Natural killer cell (primary cell): ENCODE measurements around the gene FRS2. TPM values are rescaled to one million over a fixed set of nuclear protein-coding genes. Genes with fewer than 3 reads are reported as not detected.
"Not testable (repeated sequence)": the region's sequence is repeated elsewhere in the genome, so short reads cannot be mapped to it uniquely, and the experiment has no call there.

Experiments used
- ATAC-seq, 3 donors: fragments of 150-1000 bp in 2 of 3; fragments of 200-7000 bp in 1 of 3; cut with Tn5 transposase; 1 replicate in 1 of 3; 2 replicates in 2 of 3; pipeline ENCODE4 v1.10.0; 2021; ENCODE audit warnings: mild to moderate bottlenecking in 2 of 3, moderate library complexity in 2 of 3
- DNase-seq, 2 donors: peaks; one replicate each; pipeline versions ENCODE4 v3.0.0 to v3.0.0-alpha.2; 2013 to 2021; ENCODE audit warnings: mixed read lengths in 1 of 2
- H3K27ac ChIP-seq: one replicate; pipeline ENCODE4 v1.5.1; 2013; ENCODE audit warnings: mild to moderate bottlenecking, low read length
- H3K27me3 ChIP-seq: one replicate; pipeline ENCODE4 v1.6.1; 2013; ENCODE audit warnings: low read length; ENCODE audit not compliant: control insufficient read depth, insufficient read depth
- H3K36me3 ChIP-seq: one replicate; pipeline ENCODE4 v1.6.1; 2013; ENCODE audit warnings: low read length; ENCODE audit not compliant: control insufficient read depth, insufficient read depth
- H3K4me1 ChIP-seq: one replicate; pipeline ENCODE4 v1.6.1; 2013; ENCODE audit warnings: low read length; ENCODE audit not compliant: control insufficient read depth, insufficient read depth
- H3K4me3 ChIP-seq: one replicate; pipeline ENCODE4 v1.5.1; 2013; ENCODE audit warnings: low read length
- H3K9me3 ChIP-seq: one replicate; pipeline ENCODE4 v1.6.1; 2013; ENCODE audit warnings: low read length; ENCODE audit not compliant: control insufficient read depth, insufficient read depth
- H3K27ac Mint-ChIP-seq, 2 donors: one replicate each; pipeline ENCODE4 v1.8.0; 2022; ENCODE audit warnings: mild to moderate bottlenecking in 2 of 2, mixed read lengths in 2 of 2, moderate library complexity in 1 of 2
- H3K27me3 Mint-ChIP-seq, 2 donors: one replicate each; pipeline ENCODE4 v1.8.0; 2022; ENCODE audit warnings: low read depth in 2 of 2, mixed read lengths in 2 of 2
- H3K36me3 Mint-ChIP-seq: one replicate; pipeline ENCODE4 v1.8.0; 2022; ENCODE audit warnings: mixed read lengths
- H3K4me1 Mint-ChIP-seq, 2 donors: one replicate each; pipeline ENCODE4 v1.8.0; 2022; ENCODE audit warnings: mixed read lengths in 2 of 2
- H3K4me3 Mint-ChIP-seq: one replicate; pipeline ENCODE4 v1.8.0; 2022; ENCODE audit warnings: mild to moderate bottlenecking, moderate library complexity, mixed read lengths
- H3K9me3 Mint-ChIP-seq, 2 donors: one replicate each; pipeline ENCODE4 v1.8.0; 2022; ENCODE audit warnings: mixed read lengths in 2 of 2
- WGBS: methylation state at CpG from one replicate; pipeline ENCODE4 v1.1.7; 2013; ENCODE audit warnings: missing lambda C conversion rate; ENCODE audit not compliant: insufficient coverage; 5-methylcytosine and 5-hydroxymethylcytosine counted together
- intact Hi-C: fragments of 100-400 bp; cut with micrococcal nuclease; formaldehyde crosslinking; loops from one replicate; pipeline ENCODE4 v1.14.2; 2022
- total RNA-seq, 4 donors: library from RNA; stranded (reverse); fragments of 120-200 nt in 1 of 4; gene quantifications; one replicate each; pipeline versions ENCODE4 v1.2.3 to v1.2.4, GENCODE V29; 2013 to 2022
- TF ChIP-seq, protein P1 (sequence below): fragments of 200-600 bp; IDR thresholded peaks from one replicate; pipeline ENCODE4 v1.8.0; 2022; ENCODE audit warnings: antibody characterized with exemption

FRS2 gene
- total RNA-seq, 3 donors from 2014 or later (not counting 1 experiment from before 2014, with no cell fraction given), result 25.6 to 33.8 (median 28.2) TPM

DNA sequence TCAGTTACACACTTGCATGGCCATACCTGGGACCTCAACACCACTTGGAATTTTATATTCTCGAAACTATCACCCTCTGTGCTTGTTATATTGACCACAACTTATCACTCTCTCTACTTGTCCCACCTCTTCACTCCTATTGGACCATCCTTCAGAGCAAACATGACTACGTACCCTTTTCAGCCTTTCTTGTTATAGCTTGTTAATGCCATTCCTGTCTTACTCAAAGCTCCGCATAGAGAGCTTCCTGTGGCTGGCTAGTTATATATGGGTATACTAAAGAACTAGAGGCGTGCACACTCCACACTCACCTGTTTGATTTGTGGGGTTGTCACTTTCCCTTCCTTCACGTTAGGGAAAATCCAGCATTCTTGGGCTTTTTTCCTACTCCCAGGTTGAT lies 26.3 kb upstream of the FRS2 start:
- DNase-seq (no peak), ATAC-seq (no peak)
- H3K27me3 ChIP-seq, result no peaks in the 10 kb centered on the region
- H3K4me1 ChIP-seq, result no peaks in the 10 kb centered on the region
- H3K9me3 Mint-ChIP-seq, result no peaks in the 10 kb centered on the region
- H3K4me1 Mint-ChIP-seq, result no peaks in the 10 kb centered on the region
- H3K9me3 ChIP-seq, result no peaks in the 10 kb centered on the region
- H3K4me3 Mint-ChIP-seq, result no peak overlapping the region
- TF ChIP-seq, protein P1, sequence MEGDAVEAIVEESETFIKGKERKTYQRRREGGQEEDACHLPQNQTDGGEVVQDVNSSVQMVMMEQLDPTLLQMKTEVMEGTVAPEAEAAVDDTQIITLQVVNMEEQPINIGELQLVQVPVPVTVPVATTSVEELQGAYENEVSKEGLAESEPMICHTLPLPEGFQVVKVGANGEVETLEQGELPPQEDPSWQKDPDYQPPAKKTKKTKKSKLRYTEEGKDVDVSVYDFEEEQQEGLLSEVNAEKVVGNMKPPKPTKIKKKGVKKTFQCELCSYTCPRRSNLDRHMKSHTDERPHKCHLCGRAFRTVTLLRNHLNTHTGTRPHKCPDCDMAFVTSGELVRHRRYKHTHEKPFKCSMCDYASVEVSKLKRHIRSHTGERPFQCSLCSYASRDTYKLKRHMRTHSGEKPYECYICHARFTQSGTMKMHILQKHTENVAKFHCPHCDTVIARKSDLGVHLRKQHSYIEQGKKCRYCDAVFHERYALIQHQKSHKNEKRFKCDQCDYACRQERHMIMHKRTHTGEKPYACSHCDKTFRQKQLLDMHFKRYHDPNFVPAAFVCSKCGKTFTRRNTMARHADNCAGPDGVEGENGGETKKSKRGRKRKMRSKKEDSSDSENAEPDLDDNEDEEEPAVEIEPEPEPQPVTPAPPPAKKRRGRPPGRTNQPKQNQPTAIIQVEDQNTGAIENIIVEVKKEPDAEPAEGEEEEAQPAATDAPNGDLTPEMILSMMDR, result no peak
- H3K27ac ChIP-seq, result no peak overlapping the region
- H3K27me3 Mint-ChIP-seq, result peaks cover 0 to 2% of the 10 kb centered on the region in 2 donors
- H3K27ac Mint-ChIP-seq, result no peak overlapping the region
- no peaks in the 10 kb centered on the region for H3K36me3 Mint-ChIP-seq
- intact Hi-C loops, result no loop called here
- WGBS, result 83% methylated on average over 2 of the region's 5 CpGs
- H3K4me3 ChIP-seq, result no peak overlapping the region
- H3K36me3 ChIP-seq, result no peaks in the 10 kb centered on the region

DNA sequence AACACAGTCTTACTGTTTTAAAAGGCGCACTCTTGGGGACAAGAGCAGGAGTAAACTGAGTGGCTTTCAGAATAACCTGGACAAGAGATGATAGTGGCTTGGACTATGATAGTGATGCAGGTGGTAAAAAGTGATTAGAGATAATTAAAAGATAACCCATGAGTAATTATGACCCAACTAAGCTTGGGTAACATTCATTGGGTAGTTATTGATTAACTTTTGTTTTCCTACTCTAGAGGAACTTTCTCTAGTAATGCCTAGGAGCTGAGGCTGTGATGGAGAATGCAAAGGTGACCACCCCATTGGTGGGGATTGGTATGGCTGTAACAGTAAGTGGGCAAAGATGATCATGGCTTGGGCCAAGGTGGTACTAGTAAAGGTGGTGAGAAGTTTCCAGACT lies 22.3 kb upstream of the FRS2 start:
- no peak overlapping the region for H3K4me3 Mint-ChIP-seq
- no peak for DNase-seq
- Histone ChIP-seq H3K27me3 (no peaks in the 10 kb centered on the region), H3K4me1 (no peaks in the 10 kb centered on the region), H3K4me3 (no peak overlapping the region), H3K36me3 (no peaks in the 10 kb centered on the region), H3K9me3 (no peaks in the 10 kb centered on the region), H3K27ac (no peak overlapping the region)
- WGBS, result 100% methylated on average over 1 of the region's 1 CpG
- H3K4me1 Mint-ChIP-seq, result no peaks in the 10 kb centered on the region
- H3K27ac Mint-ChIP-seq, result no peak overlapping the region
- TF ChIP-seq, protein P1, result no peak
- no peak for ATAC-seq
- H3K9me3 Mint-ChIP-seq, result no peaks in the 10 kb centered on the region
- intact Hi-C loops, result no loop called here
- H3K27me3 Mint-ChIP-seq, result no peaks in the 10 kb centered on the region
- no peaks in the 10 kb centered on the region for H3K36me3 Mint-ChIP-seq

DNA sequence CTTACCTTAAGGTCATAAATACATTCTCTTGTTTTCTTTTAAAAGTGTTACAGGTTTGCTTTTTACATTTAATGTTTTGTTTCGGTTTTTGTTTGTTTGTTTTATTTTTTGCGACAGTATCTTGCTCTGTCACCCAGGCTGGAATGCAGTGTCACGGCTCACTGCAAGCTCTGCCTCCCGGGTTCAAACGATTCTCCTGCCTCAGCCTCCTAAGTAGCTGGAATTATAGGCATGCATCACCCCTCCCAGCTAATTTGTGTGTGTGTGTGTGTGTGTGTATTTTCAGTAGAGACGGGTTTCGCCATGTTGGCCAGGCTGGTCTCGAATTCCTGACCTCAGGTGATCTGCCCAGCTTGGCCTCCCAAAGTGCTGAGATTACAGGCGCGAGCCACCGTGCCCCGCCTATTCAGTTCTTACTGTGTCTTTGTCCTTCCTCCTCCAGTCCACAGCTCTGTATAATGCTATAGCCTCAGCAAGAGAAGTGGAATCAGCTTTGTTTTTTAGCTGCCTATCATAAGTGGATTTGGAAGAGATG lies 17.5 kb upstream of the FRS2 start:
- DNase-seq, H3K4me1 Mint-ChIP-seq, intact Hi-C loops, H3K4me3 Mint-ChIP-seq, H3K27me3 Mint-ChIP-seq, H3K36me3 Mint-ChIP-seq, H3K36me3 ChIP-seq, H3K4me3 ChIP-seq, H3K27ac ChIP-seq, H3K9me3 Mint-ChIP-seq, H3K9me3 ChIP-seq, H3K27me3 ChIP-seq, ATAC-seq, H3K4me1 ChIP-seq, H3K27ac Mint-ChIP-seq: not testable (repeated sequence)
- 96% methylated on average over 12 of the region's 12 CpGs for WGBS

DNA sequence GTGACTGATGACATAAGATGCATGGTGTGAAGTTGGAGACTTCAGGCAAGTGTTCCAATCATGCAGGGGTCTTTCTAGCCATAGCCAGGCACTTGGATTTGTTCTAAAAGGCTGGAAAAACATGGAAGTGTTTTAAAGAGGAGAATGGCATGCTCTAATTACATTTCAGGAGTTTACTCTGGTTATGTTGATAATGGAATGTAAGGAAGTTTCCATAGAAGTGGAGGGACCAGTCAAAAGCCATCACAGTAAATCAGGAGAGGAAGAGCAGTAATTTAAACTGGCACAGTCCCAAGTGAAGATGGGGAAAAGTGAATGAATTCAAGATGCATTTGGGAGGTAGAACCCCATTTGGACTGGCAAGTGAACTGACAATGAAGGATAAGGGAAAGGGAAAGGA lies 13.9 kb upstream of the FRS2 start:
- Mint-ChIP-seq H3K9me3 (no peaks in the 10 kb centered on the region), H3K36me3 (no peaks in the 10 kb centered on the region), H3K4me3 (no peak overlapping the region), H3K27ac (no peak overlapping the region), H3K4me1 (no peaks in the 10 kb centered on the region), H3K27me3 (peaks cover 7 to 10% of the 10 kb centered on the region in 2 donors)
- H3K27ac ChIP-seq, result no peak overlapping the region
- intact Hi-C loops, result no loop called here
- H3K4me1 ChIP-seq, result no peaks in the 10 kb centered on the region
- no peak for ATAC-seq
- no peak for DNase-seq
- no peaks in the 10 kb centered on the region for H3K27me3 ChIP-seq
- TF ChIP-seq, protein P1, result no peak
- no peak overlapping the region for H3K4me3 ChIP-seq
- H3K36me3 ChIP-seq, result no peaks in the 10 kb centered on the region
- no peaks in the 10 kb centered on the region for H3K9me3 ChIP-seq
